Activated CD4-positive, alpha-beta T cell treated with anti-CD3 and anti-CD28 coated beads, Interleukin-2, Interleukin-6, amounts not matched to agents 100 ng/mL and 50 ng/mL, durations not matched to agents 16 hours and 8 hours (primary cell): Measurements from ENCODE around the gene TCF7L2.
"Not testable (repeated sequence)": the region's sequence is repeated elsewhere in the genome, so short reads cannot be mapped to it uniquely, and the experiment has no call there.

ENCODE experiments used
- DNase-seq: peaks from one replicate; pipeline ENCODE4 v3.0.0-alpha.2; 2020

The TCF7L2 gene

GRCh38 chr10:113047963-113048781 is 98.1 kb downstream of the TCF7L2 start:
- no peak for DNase-seq

DNA sequence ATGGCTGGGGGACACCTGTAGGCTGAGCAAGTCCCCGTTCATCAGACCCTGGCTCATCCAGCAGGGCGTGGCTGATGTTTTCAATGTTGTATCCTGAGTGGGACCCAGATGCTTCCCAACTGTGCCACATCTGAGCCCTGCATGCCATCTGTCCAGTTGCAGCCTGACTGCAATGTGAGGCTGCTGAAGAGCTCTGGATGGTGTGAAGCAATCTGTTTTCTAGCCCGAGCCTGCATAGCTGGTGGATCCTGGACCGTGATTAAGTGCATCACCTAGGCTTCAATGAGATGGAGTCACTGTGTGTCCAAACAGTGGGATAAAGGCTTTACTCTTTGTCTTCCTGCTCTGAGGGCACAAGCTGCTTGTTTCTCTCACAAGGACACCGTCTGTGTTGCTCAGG is 99.8 kb downstream of the TCF7L2 start:
- no peak for DNase-seq

- no peak for DNase-seq
Measured at GRCh38 chr10:113052076-113052830, 102.2 kb downstream of the TCF7L2 start.

GRCh38 chr10:113053091-113053490 is 103.0 kb downstream of the TCF7L2 start:
- DNase-seq = no peak

GRCh38 chr10:113053881-113054280 is 103.8 kb downstream of the TCF7L2 start:
- DNase-seq = no peak

DNA sequence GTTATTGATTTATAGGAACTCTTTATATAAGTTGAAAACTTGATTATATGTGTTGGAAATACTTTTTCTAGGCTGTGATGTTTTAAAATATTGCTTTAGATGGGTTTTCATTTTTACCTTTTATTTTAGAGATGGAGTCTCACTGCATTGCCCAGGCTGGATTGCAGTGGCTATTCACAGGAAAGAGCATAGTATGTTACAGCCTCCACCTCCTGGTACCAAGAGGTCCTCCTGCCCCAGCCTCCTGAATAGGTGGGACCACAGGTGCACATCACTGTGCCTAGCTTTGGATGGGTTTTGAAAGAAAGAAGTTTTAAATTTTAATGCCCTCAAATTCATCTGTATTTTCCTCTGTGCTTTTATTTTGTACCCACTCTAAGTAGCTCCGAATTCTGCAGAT is 105.4 kb downstream of the TCF7L2 start:
- DNase-seq = no peak

DNA sequence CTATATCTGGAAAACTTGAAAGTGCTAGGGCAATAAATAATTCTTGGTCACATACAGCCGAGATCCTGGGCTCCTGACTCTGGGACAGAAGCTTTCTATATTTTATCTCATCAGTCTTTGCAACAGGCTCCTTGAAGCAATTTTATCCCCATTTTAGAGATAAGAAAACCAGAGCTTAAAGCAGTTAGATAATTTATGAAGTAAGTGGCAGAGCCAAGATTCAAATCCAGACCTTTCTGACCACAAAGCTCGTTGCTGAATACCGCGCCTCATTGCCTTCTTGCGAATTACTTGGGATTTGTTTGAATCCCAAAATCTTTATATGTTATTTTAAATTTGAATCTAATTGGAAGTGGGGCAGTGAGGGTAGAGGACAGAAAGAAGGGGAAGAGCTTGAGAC is 106.0 kb downstream of the TCF7L2 start:
- no peak for DNase-seq

DNA sequence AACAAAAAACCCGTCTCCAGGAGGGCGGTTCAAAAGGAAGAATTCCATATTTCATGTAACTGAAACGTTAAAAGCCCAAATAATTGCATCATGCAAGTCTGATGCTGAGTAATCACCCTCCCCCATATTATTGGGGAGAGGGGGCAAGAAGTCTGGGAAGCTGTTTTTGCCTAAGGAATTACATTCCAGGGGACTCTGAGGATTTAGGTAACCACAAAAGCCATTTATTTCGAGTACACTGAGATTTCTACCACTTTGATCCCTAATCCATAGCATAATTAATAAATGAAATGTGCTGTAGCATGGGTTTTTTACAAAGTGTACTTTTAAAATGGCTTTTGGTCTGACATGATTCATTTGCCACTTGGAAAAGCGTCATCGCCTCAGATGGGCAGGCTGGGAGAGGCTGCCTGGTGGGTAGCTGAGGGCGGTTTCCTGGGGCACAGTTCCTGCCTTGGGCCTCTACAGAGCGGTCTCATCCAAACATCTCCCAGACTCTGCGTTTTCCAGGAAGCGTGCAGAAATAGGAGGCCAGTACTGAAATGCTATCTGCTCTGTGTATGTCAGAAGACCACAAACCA is 106.5 kb downstream of the TCF7L2 start:
- DNase-seq = no peak

DNA sequence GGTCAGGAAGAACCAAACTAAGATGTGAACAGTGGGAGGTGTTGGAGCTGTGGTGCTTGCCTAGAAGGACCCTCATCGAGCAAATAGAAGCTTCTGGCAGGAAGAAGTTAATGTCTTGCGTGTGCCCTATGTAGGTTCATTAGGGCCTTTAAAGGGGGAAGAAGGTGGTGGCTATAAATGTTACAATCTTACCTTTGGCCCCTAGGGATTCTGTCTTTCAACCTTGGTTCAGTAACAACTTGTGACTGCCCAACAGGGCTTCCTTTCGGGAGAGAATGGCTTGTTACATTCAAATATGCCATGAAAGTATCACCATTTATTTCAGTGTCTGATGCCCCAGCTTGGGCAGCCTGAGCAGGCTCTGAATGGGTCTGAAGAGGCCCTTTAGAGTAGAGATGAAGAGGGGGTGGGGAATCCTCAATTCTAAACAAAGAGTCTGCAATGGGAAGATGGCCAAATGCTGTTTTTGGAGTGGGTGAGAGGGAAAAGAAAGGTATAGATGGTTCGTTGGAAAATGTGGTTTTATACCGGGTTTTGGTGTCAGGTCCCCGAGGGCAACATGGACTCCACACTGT is 108.0 kb downstream of the TCF7L2 start:
- DNase-seq = no peak

DNA sequence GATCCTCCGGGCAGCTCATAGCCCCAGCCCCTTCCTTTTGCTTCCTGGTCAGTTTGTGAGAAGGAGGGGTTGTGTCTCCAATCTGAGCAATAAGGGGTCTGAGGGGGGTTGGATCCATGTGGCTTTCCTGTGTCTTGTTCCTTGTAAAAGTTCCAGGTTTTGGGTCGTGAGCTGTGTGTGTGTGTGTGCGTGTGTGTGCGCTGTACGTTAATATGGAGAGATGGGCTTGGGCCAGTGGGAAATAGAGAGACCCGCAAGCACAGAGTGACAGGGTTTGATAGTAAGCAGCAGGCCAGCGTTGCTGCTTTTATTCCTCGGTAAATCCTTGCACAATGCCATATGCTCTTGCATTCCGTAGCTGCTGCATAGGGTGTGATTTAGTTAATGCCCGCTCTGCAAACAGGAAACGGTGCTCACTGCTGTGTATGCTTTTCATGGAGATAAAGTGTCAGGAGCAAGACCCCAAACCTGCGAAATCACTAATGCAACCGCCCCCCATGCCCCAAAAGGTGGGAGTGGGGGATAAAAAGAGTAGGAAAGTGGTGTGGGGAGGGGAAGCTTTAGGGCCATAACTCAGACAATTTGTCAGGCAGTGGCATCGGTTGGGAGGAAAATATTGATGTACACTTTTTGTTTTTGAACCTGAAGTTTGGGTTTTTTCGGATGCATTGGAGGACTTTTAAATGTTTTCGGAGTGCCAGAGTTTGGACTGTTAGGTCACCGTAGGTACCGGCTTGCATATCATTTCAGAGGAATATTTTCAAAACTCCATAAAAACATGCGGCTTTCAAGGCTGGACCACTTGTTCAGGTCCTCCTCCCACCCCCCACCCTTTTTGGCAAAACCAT is 108.7 kb downstream of the TCF7L2 start:
- no peak for DNase-seq

DNA sequence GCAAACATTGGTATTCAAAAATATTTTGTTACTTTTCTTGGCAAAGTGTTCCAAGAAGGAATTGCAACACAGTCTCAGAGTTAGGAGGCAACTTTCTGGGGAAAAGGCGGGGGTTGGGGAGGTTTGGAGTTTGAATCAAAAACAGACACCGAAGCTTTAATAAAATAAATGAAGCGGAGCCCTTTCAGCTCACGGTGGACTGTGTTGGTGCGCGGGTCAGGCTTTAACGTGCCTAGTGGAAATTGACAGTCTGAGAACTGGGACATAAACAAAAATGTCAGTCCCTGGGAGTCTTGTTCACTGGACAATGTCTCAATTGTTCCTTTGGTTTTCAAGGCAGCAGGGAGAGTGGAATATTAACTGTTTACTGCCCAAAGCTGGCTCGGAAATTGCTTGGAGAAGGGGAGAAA is 109.3 kb downstream of the TCF7L2 start:
- no peak for DNase-seq

DNA sequence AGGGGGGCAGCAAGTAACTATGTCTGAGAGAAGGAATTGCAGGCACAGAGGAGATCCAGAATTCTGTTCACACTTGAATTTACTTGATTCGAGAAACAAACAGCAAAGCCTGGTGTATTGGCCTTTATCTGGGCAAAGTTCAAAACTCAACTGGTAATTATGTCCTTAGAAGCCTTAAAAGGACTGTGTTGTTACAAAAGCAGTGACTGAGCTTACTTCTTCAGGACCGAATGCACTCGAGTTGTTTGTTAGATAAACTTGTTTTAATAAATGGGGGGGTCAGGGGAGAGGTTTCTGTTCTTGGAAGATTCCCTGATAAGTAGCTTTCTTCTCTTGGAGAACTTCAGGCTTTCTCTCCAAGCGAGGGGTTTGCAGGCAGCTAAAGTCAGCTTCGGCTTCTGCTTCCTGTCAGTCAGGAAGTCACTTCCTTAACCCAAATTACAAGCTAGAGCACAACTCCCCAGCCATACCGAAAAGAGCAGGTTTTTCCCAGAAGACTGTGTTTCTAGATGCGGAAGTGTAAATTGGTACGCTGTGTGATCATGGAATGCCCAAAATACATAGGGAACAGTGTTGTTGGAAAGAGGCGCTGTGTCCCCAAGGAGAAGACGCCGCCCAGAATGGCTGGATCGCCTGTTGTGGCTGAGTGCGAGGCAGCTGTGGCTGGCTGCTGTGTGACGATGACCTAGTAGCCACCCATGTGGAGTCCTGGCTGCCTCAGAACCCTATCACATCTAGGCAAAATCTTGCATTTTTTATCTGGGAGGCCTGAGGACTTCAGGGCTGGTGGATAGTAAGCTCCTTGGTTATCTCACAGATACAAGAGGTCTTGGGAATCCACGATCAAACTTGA is 110.4 kb downstream of the TCF7L2 start:
- no peak for DNase-seq

DNA sequence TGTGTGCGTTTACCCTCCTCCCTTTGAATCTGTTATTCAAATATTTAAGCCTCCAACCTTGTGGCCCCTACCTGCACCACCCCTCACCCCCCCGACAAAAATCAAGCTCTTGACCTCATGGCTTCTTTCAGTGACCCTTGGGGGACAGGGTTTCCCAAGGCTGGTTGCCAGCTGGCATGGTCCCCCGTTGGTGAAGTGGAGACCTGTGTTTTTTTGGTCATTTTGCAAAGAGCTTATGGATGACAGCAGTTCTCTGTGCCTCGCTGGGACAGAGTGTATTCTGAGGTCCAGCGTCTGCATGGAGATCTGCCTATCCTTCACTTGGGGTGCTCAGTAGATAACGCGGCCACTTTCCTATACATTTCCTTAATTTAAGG is 111.0 kb downstream of the TCF7L2 start:
- DNase-seq = no peak

DNA sequence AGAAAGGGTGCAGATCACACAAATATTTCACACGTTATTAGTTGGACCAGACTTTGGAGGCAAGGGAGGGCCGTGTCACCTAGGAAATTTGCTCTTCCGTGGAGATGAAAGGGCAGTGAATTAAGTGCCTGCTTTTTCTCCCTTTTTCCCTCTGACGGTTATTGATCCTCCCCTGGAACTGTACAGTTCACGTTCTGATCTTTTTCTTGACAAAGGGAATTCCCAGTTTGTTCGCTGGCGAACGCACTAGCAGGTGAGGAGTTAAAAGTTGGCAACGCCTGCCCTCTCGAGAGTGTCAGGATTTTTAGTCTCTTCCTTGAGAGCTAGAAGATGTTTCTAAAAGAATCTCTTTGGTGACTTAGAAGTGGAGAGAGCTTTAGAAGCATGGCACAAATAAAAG is 111.5 kb downstream of the TCF7L2 start:
- DNase-seq = no peak

GRCh38 chr10:113063043-113063967 is 113.3 kb downstream of the TCF7L2 start:
- no peak for DNase-seq

- DNase-seq = no peak
Measured at GRCh38 chr10:113064039-113064438, 114.0 kb downstream of the TCF7L2 start.

GRCh38 chr10:113066120-113066519 is 116.1 kb downstream of the TCF7L2 start:
- not testable (repeated sequence) for DNase-seq

DNA sequence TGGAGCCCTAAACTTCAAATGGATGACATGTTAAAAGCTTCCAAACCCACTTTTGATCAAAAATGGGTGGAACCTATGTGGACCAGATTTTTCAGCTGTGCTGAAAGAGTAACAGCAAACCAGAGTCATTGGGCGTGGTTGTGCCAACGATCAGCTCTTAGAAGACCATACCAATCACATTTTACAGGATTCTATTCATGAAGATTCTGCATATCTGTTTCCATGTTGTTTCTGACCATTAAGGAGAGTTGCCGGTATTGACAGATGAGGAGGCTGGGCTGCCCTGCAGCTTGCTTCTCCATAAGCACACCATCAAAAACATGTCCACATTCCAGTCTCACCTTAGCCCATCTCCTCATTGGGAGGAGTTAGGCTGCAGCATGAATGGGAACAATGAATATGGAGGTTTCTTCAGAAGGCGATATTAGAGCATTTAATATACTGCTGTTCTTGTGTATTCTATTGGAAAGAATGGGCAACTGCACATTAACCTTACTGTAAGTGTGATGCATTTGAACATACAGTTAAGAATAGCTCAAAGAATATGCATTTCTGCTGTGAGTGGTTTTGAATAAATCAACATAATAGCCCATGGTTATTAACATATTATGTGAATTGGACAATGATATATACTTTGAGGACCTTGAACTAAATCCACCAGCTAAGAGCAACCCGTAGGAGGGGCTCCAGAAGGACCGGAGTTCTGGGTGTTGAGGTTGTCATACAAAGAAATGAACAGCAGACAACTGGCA is 116.7 kb downstream of the TCF7L2 start:
- DNase-seq = no peak

- no peak for DNase-seq
Measured at GRCh38 chr10:113067501-113067900, 117.5 kb downstream of the TCF7L2 start.
